HepG2 (cell line): Measurements from ENCODE around the gene SLIT1. TPM values are rescaled to one million over a fixed set of nuclear protein-coding genes. Genes with fewer than 3 reads are reported as not detected.

Experiments used
- ATAC-seq: fragments of 200-7000 bp; cut with Tn5 transposase; 3 replicates; pipeline ENCODE4 v1.9.1; 2020; ENCODE audit warnings: mild to moderate bottlenecking, moderate library complexity
- BruUV-seq: library from RNA; stranded (reverse); fragments of 400-500 nt; replicated peaks from 2 replicates; lab custom pipeline; 2021; lab: Mats Ljungman, UMichigan
- CTCF ChIA-PET: fragments of 300-600 bp; formaldehyde crosslinking; extraction: SDS; loops from one replicate; lab custom pipeline; 2021; ENCODE audit warnings: low total read pairs, inconsistent platforms, low intra/inter-chr PET ratio; lab: Yijun Ruan, JAX
- POLR2A ChIA-PET: fragments of 350-600 bp; sonication (Branson Sonifier 250); formaldehyde crosslinking; loops from one replicate; lab custom pipeline; 2020; ENCODE audit warnings: antibody characterized with exemption, inconsistent platforms; lab: Yijun Ruan, JAX
- DNase-seq: peaks from one replicate; pipeline ENCODE4 v3.0.0-alpha.2; 2015; ENCODE audit warnings: low spot score
- FAIRE-seq: peaks from 3 replicates; lab custom pipeline; 2011; peaks lifted over from hg19 to GRCh38; lab: Jason Lieb, UNC
- H2AFZ ChIP-seq: one replicate; pipeline ENCODE4 v1.6.1; 2011; ENCODE audit warnings: low read length, inconsistent platforms
- H3K27ac ChIP-seq: fragments of 300-600 bp; 3 replicates; pipeline ENCODE4 v1.8.0; 2011; ENCODE audit warnings: mixed run types, mild to moderate bottlenecking, mixed read lengths, low read length, inconsistent platforms; ENCODE audit not compliant: insufficient read depth; ENCODE audit errors: extremely low read length
- H3K27me3 ChIP-seq, 2 experiments: fragments of 200-600 bp in 1 of 2; 2 replicates in 1 of 2; 3 replicates in 1 of 2; pipeline versions ENCODE4 v1.6.0 to v1.8.0; 2011; ENCODE audit warnings: low read length in 2 of 2, mild to moderate bottlenecking in 2 of 2, moderate library complexity in 2 of 2, inconsistent platforms in 1 of 2; ENCODE audit not compliant: insufficient read depth in 2 of 2, control insufficient read depth in 1 of 2
- H3K36me3 ChIP-seq, 2 experiments: fragments of 200-600 bp in 1 of 2; replicated peaks in 1 of 2; 2 replicates in 1 of 2; 3 replicates in 1 of 2; pipeline versions ENCODE4 v1.5.1 to v1.8.0; 2011; ENCODE audit warnings: low read length in 2 of 2, inconsistent platforms in 1 of 2; ENCODE audit not compliant: insufficient read depth in 2 of 2, control insufficient read depth in 1 of 2
- H3K4me1 ChIP-seq: 2 replicates; pipeline ENCODE4 v1.5.1; 2012; ENCODE audit warnings: low read length, inconsistent platforms; ENCODE audit not compliant: insufficient read depth
- H3K4me2 ChIP-seq: 2 replicates; pipeline ENCODE4 v1.6.0; 2011; ENCODE audit warnings: low read depth, low read length, inconsistent platforms
- H3K4me3 ChIP-seq, 3 experiments: fragments of 200-600 bp in 1 of 3; sonication (generic), shearing (Covaris generic) in 1 of 3; replicated peaks in 1 of 3; 2 replicates each; pipeline ENCODE4 v1.5.1; 2011 to 2016; ENCODE audit warnings: low read length in 3 of 3, inconsistent platforms in 2 of 3, low read depth in 2 of 3, mild to moderate bottlenecking in 2 of 3, control low read depth in 1 of 3, mixed read lengths in 1 of 3; ENCODE audit not compliant: insufficient read depth in 1 of 3
- H3K79me2 ChIP-seq: one replicate; pipeline ENCODE4 v1.6.1; 2011; ENCODE audit warnings: low read length, inconsistent platforms; ENCODE audit not compliant: insufficient read depth
- H3K9ac ChIP-seq: 2 replicates; pipeline ENCODE4 v1.6.0; 2011; ENCODE audit warnings: mild to moderate bottlenecking, low read depth, low read length, inconsistent platforms; ENCODE audit not compliant: insufficient read depth
- H3K9me3 ChIP-seq: 2 replicates; pipeline ENCODE4 v1.5.1; 2012; ENCODE audit warnings: mild to moderate bottlenecking, low read length
- H4K20me1 ChIP-seq: 2 replicates; pipeline ENCODE4 v1.6.0; 2011; ENCODE audit warnings: inconsistent platforms, mild to moderate bottlenecking, low read length, moderate library complexity; ENCODE audit not compliant: insufficient read depth
- AFF4 ChIP-seq: sonication (generic); formaldehyde crosslinking; IDR thresholded peaks from 2 replicates; pipeline ENCODE4 v1.4.0; 2020; ENCODE audit warnings: missing genetic modification reagents
- ATF5 ChIP-seq: sonication (generic); formaldehyde crosslinking; IDR thresholded peaks from 2 replicates; pipeline ENCODE4 v1.4.0; 2020; ENCODE audit warnings: mild to moderate bottlenecking, low read depth, missing genetic modification reagents
- CBFB ChIP-seq: sonication (generic); formaldehyde crosslinking; IDR thresholded peaks from 2 replicates; pipeline ENCODE4 v1.4.0; 2020; ENCODE audit warnings: missing genetic modification reagents
- ETV6 ChIP-seq: sonication (generic); formaldehyde crosslinking; conservative IDR thresholded peaks from 2 replicates; pipeline ENCODE4 v1.4.0; 2020; ENCODE audit warnings: missing genetic modification reagents
- KDM1A ChIP-seq: IDR thresholded peaks from 2 replicates; pipeline ENCODE4 v1.6.1; 2016; ENCODE audit warnings: missing compliant biosample characterization
- KDM6A ChIP-seq: IDR thresholded peaks from 2 replicates; pipeline ENCODE4 v1.6.1; 2016; ENCODE audit warnings: low read depth
- NONO ChIP-seq, 2 experiments: fragments of 450-650 bp in 1 of 2; sonication (generic) in 1 of 2; formaldehyde crosslinking in 1 of 2; IDR thresholded peaks in 1 of 2; conservative IDR thresholded peaks in 1 of 2; 2 replicates each; pipeline versions ENCODE4 v1.6.1 to v1.8.0; 2017 to 2022; ENCODE audit warnings: mild to moderate bottlenecking in 1 of 2, missing genetic modification reagents in 1 of 2, moderate library complexity in 1 of 2
- NR2F1 ChIP-seq, 2 experiments: fragments of 450-650 bp in 1 of 2; formaldehyde crosslinking in 1 of 2; IDR thresholded peaks; 2 replicates each; pipeline versions ENCODE4 v1.5.0 to v1.6.1; 2016 to 2020; ENCODE audit warnings: mild to moderate bottlenecking in 1 of 2, missing compliant biosample characterization in 1 of 2, missing genetic modification reagents in 1 of 2, moderate library complexity in 1 of 2
- ZBTB14 ChIP-seq: sonication (generic); formaldehyde crosslinking; IDR thresholded peaks from 2 replicates; pipeline ENCODE4 v1.4.0; 2020; ENCODE audit warnings: missing genetic modification reagents
- ZNF138 ChIP-seq: sonication (generic); formaldehyde crosslinking; IDR thresholded peaks from 2 replicates; pipeline ENCODE4 v1.5.0; 2020; ENCODE audit warnings: mild to moderate bottlenecking, low read depth, missing genetic modification reagents
- ZNF761 ChIP-seq: sonication (generic); formaldehyde crosslinking; conservative IDR thresholded peaks from 2 replicates; pipeline ENCODE4 v1.4.0; 2020; ENCODE audit warnings: mild to moderate bottlenecking, missing genetic modification reagents
- ZSCAN20 ChIP-seq: sonication (generic); formaldehyde crosslinking; IDR thresholded peaks from 2 replicates; pipeline ENCODE4 v1.4.0; 2020; ENCODE audit warnings: missing genetic modification reagents, mild to moderate bottlenecking, borderline replicate concordance
- WGBS: methylation state at CpG from one replicate; pipeline ENCODE4 v1.1.6; 2017; ENCODE audit warnings: low lambda C conversion rate; 5-methylcytosine and 5-hydroxymethylcytosine counted together
- in situ Hi-C: cut with HindIII; loops from 2 replicates; pipeline ENCODE4 v1.10.0; 2017; ENCODE audit warnings: low pct_unique_long_range_greater_than_20kb; ENCODE audit not compliant: extremely low pct_ligation_motif_present
- intact Hi-C: fragments of 100-400 bp; cut with micrococcal nuclease; formaldehyde crosslinking; loops from one replicate; pipeline ENCODE4 v1.10.0; 2022; ENCODE audit not compliant: unreplicated experiment
- polyA plus RNA-seq, 8 experiments: library from polyadenylated mRNA; depleted of rRNA in 3 of 8; stranded (reverse) in 7 of 8; unstranded in 1 of 8; fragments of >200 nt; fragmentation: Illumina TruSeq in 4 of 8; extraction: Trizol in 4 of 8; gene quantifications; 2 replicates each; pipeline versions ENCODE4 v1.2.1 to v1.2.3, GENCODE V29; 2011 to 2016; ENCODE audit warnings: low read depth in 4 of 8, missing spikeins in 1 of 8, mixed read lengths in 1 of 8; ENCODE audit not compliant: insufficient read depth in 1 of 8
- total RNA-seq, 5 experiments: library from RNA; depleted of rRNA; stranded (reverse); fragments of >200 nt; fragmentation: Illumina TruSeq; extraction: Trizol; gene quantifications; 2 replicates each; pipeline ENCODE4 v1.2.3, GENCODE V29; 2016; ENCODE audit warnings: low read depth in 1 of 5

SLIT1 gene
- total and polyA plus RNA-seq, 2 of the 13 experiments (the other 11 are each of a cell fraction or from before 2014, with no cell fraction given), result 0.09 to 0.33 TPM

- TF ChIP-seq ATF5 (no peak), KDM6A (CRISPR knock-in tag) (no peak), NONO (IDR thresholded peaks at IDR 0.05) (no peak), NONO (CRISPR knock-in tag; conservative IDR thresholded peaks at IDR 0.05) (no peak)
Measured at GRCh38 chr10:97217299-97217698, 31.5 kb upstream of the SLIT1 start (continued).

- Histone ChIP-seq H3K36me3 (no peaks in the 10 kb centered on the region), H3K79me2 (no peaks in the 10 kb centered on the region), H2AFZ (no peak overlapping the region), H3K9me3 (no peaks in the 10 kb centered on the region), H4K20me1 (no peaks in the 10 kb centered on the region), H3K4me1 (peaks cover 8% of the 10 kb centered on the region), H3K9ac (no peak overlapping the region), H3K4me3 (no peak overlapping the region), H3K27ac (no peak overlapping the region), H3K4me2 (no peak overlapping the region), H3K27me3 (no peaks in the 10 kb centered on the region; a peak in 1 of 5 replicates)
- CTCF ChIA-PET, result no interaction called here
- WGBS, result 56% methylated on average over 9 of the region's 15 CpGs
- FAIRE-seq, result no peak
- no peak for DNase-seq
- BruUV-seq, result no TSS peak
- in situ Hi-C loops, result no loop called here
- no peak for ATAC-seq
- POLR2A ChIA-PET, result no interaction called here
- intact Hi-C loops, result no loop called here
- TF ChIP-seq AFF4 (CRISPR knock-in tag), result no peak
- no peak for TF ChIP-seq ZSCAN20
- no peak for TF ChIP-seq ZNF761 (CRISPR knock-in tag)
- no peak for TF ChIP-seq CBFB
- no peak for TF ChIP-seq KDM1A (CRISPR knock-in tag)
- TF ChIP-seq ZNF138 (CRISPR knock-in tag), result no peak
- TF ChIP-seq ZBTB14 (CRISPR knock-in tag), result no peak
- no peak for TF ChIP-seq NR2F1 (CRISPR knock-in tag; IDR thresholded peaks at IDR 0.05)
- TF ChIP-seq ETV6, result no peak
Measured at GRCh38 chr10:97215619-97216260, 30.0 kb upstream of the SLIT1 start.
